Lung (tissue), 12 donors: ENCODE data around the gene HERC6. TPM values are rescaled to one million over a fixed set of nuclear protein-coding genes. Genes with fewer than 3 reads are reported as not detected.
"Not testable (repeated sequence)": the region's sequence is repeated elsewhere in the genome, so short reads cannot be mapped to it uniquely, and the experiment has no call there.

Experiments used
- ATAC-seq: fragments of 200-7000 bp; cut with Tn5 transposase; one replicate; pipeline ENCODE4 v1.9.1; 2020; ENCODE audit warnings: moderate number of reproducible peaks; ENCODE audit not compliant: insufficient read depth, low FRiP score
- DNase-seq, 3 donors: peaks; one replicate each; pipeline ENCODE4 v3.0.0-alpha.2; 2013 to 2017
- H3K27ac ChIP-seq, 2 donors: one replicate each; pipeline ENCODE4 v1.5.1; 2013; ENCODE audit warnings: mild to moderate bottlenecking in 2 of 2, moderate library complexity in 2 of 2, control low read depth in 1 of 2, inconsistent platforms in 1 of 2, low read depth in 1 of 2, low read length in 1 of 2
- H3K27me3 ChIP-seq, 3 donors: one replicate each; pipeline ENCODE4 v1.5.1; 2013; ENCODE audit warnings: low read length in 2 of 3; ENCODE audit not compliant: control insufficient read depth in 3 of 3, insufficient read depth in 3 of 3
- H3K36me3 ChIP-seq, 4 donors: one replicate each; pipeline ENCODE4 v1.5.1; 2013; ENCODE audit warnings: low read length in 4 of 4, mild to moderate bottlenecking in 1 of 4, moderate library complexity in 1 of 4; ENCODE audit not compliant: control insufficient read depth in 4 of 4, insufficient read depth in 4 of 4
- H3K4me1 ChIP-seq, 5 donors: one replicate each; pipeline ENCODE4 v1.5.1; 2013; ENCODE audit warnings: low read length in 5 of 5, mild to moderate bottlenecking in 2 of 5, moderate library complexity in 1 of 5; ENCODE audit not compliant: control insufficient read depth in 5 of 5, insufficient read depth in 5 of 5
- H3K4me3 ChIP-seq: one replicate; pipeline ENCODE4 v1.5.1; 2013; ENCODE audit warnings: mild to moderate bottlenecking, control low read depth, moderate library complexity
- H3K9ac ChIP-seq, 2 donors: one replicate each; pipeline ENCODE4 v1.5.1; 2013; ENCODE audit warnings: low read length in 2 of 2, control low read depth in 1 of 2; ENCODE audit not compliant: insufficient read depth in 1 of 2
- H3K9me3 ChIP-seq, 4 donors: one replicate each; pipeline ENCODE4 v1.5.1; 2013; ENCODE audit warnings: low read length in 3 of 4, mild to moderate bottlenecking in 1 of 4, moderate library complexity in 1 of 4; ENCODE audit not compliant: control insufficient read depth in 4 of 4, insufficient read depth in 3 of 4
- WGBS, 2 donors: extraction: QIAGEN DNeasy Blood & Tissue Kit; methylation state at CpG; one replicate each; pipeline ENCODE4 v1.1.7; 2013; 5-methylcytosine and 5-hydroxymethylcytosine counted together
- polyA plus RNA-seq, 2 donors: library from polyadenylated mRNA; stranded (reverse); fragments of 200-250 nt; gene quantifications; one replicate each; pipeline ENCODE4 v1.2.1, GENCODE V29; 2013
- total RNA-seq, 2 donors: library from RNA; depleted of rRNA in 1 of 2; stranded (reverse); fragments of >200 nt in 1 of 2; gene quantifications; one replicate each; pipeline ENCODE4 v1.2.1, GENCODE V29; 2014 to 2021
- TF ChIP-seq, protein P1 (sequence below): IDR thresholded peaks from 2 replicates; pipeline ENCODE4 v1.5.1; 2012; ENCODE audit warnings: mild to moderate bottlenecking; ENCODE audit errors: control extremely low read depth, extremely low read depth
- donor health status: control.
- donor health status: control.
- donor health status: Bipolar disorder and iron deficiency.
- donor health status: healthy.
- donor health status: DM: yes; HTN: yes; CAD: no.

The HERC6 gene
- total and polyA plus RNA-seq, 4 donors = 3.4 to 21.7 (median 10.0) TPM

GRCh38 chr4:88341227-88342192 is 37.1 kb upstream of the HERC6 start:
- no peak overlapping the region for H3K9ac ChIP-seq
- WGBS, 2 donors = 67 to 76% methylated on average over 8 of the region's 8 CpGs
- peak; percentile 61 to 89 (median 83) for DNase-seq
- no peaks in the 10 kb centered on the region for H3K36me3 ChIP-seq
- peak; percentile 66 for ATAC-seq
- peak overlapping the region in 1 of 2 donors; percentile 93 for H3K27ac ChIP-seq
- no peaks in the 10 kb centered on the region for H3K9me3 ChIP-seq
- H3K4me3 ChIP-seq = no peak overlapping the region
- TF ChIP-seq, protein P1, sequence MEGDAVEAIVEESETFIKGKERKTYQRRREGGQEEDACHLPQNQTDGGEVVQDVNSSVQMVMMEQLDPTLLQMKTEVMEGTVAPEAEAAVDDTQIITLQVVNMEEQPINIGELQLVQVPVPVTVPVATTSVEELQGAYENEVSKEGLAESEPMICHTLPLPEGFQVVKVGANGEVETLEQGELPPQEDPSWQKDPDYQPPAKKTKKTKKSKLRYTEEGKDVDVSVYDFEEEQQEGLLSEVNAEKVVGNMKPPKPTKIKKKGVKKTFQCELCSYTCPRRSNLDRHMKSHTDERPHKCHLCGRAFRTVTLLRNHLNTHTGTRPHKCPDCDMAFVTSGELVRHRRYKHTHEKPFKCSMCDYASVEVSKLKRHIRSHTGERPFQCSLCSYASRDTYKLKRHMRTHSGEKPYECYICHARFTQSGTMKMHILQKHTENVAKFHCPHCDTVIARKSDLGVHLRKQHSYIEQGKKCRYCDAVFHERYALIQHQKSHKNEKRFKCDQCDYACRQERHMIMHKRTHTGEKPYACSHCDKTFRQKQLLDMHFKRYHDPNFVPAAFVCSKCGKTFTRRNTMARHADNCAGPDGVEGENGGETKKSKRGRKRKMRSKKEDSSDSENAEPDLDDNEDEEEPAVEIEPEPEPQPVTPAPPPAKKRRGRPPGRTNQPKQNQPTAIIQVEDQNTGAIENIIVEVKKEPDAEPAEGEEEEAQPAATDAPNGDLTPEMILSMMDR = no peak
- no peaks in the 10 kb centered on the region for H3K27me3 ChIP-seq
- peaks cover 0 to 11% (median 7%) of the 10 kb centered on the region in 5 donors for H3K4me1 ChIP-seq

DNA sequence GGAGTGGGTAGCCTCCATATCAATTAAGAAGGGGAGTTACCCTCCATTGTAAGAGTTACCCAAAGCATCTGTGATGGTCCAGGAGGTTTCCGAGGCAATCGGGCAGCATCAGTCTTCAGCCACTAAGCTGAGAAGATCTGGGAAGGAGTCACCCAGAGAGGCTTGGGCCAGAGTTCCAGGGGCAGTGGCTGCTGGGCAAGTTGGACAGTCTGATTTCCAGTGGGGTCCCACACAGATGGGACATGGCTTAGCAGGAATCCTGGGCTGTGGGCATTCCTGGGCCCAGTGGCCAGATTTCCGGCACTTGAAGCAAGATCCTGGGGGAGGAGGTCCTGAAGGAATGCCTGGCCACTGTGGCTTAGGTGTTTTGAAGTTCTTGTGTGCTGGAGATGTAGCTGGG is 31.8 kb upstream of the HERC6 start:
- not testable (repeated sequence) for H3K4me1 ChIP-seq, H3K4me3 ChIP-seq, H3K36me3 ChIP-seq, DNase-seq, H3K27ac ChIP-seq, ATAC-seq, H3K27me3 ChIP-seq, H3K9me3 ChIP-seq, H3K9ac ChIP-seq
- 83 to 90% methylated on average over 3 of the region's 3 CpGs for WGBS, 2 donors

GRCh38 chr4:88348761-88349160 is 29.9 kb upstream of the HERC6 start:
- not testable (repeated sequence) for DNase-seq, H3K9ac ChIP-seq, H3K9me3 ChIP-seq, H3K36me3 ChIP-seq, H3K4me3 ChIP-seq, H3K27ac ChIP-seq, ATAC-seq, H3K4me1 ChIP-seq, H3K27me3 ChIP-seq
- 79 to 92% methylated on average over 7 of the region's 7 CpGs for WGBS, 2 donors

GRCh38 chr4:88350786-88351185 is 27.9 kb upstream of the HERC6 start:
- no peak overlapping the region for H3K9ac ChIP-seq
- ATAC-seq (no peak), DNase-seq (no peak)
- no peak overlapping the region for H3K27ac ChIP-seq
- WGBS, 2 donors = 95% methylated on average over 4 of the region's 4 CpGs
- H3K36me3 ChIP-seq = no peaks in the 10 kb centered on the region
- H3K4me3 ChIP-seq = no peak overlapping the region
- H3K4me1 ChIP-seq = peaks cover 0 to 2% (median 0%) of the 10 kb centered on the region in 5 donors
- H3K27me3 ChIP-seq = no peaks in the 10 kb centered on the region
- peaks cover 0 to 4% (median under 1%) of the 10 kb centered on the region in 4 donors for H3K9me3 ChIP-seq
- TF ChIP-seq, protein P1 = no peak
